Naive thymus-derived CD4-positive, alpha-beta T cell (primary cell): ENCODE data around the gene SOX6. TPM values are rescaled to one million over a fixed set of nuclear protein-coding genes. Genes with fewer than 3 reads are reported as not detected.

Source experiments
- ATAC-seq: fragments of 150-1000 bp; cut with Tn5 transposase; 2 replicates; pipeline ENCODE4 v1.10.0; 2021; ENCODE audit warnings: mild to moderate bottlenecking, moderate library complexity
- CTCF ChIA-PET: fragments of 350-600 bp; sonication (Branson Sonifier 250); formaldehyde crosslinking; loops from one replicate; lab custom pipeline; 2021; ENCODE audit warnings: antibody characterized with exemption; lab: Charles Lee
- POLR2A ChIA-PET: fragments of 350-600 bp; sonication (Branson Sonifier 250); formaldehyde crosslinking; loops from one replicate; lab custom pipeline; 2021; ENCODE audit warnings: antibody characterized with exemption, inconsistent platforms; lab: Charles Lee
- DNase-seq, 9 donors: peaks; one replicate each; pipeline versions ENCODE4 v3.0.0 to v3.0.0-alpha.2; 2020 to 2022; ENCODE audit warnings: mixed read lengths in 1 of 9
- H3K27ac ChIP-seq: one replicate; pipeline ENCODE4 v1.7.0; 2013; ENCODE audit warnings: mild to moderate bottlenecking, low read depth, low read length, moderate library complexity
- H3K27me3 ChIP-seq, 2 donors: one replicate each; pipeline ENCODE4 v1.7.0; 2013; ENCODE audit warnings: low read length in 2 of 2, mild to moderate bottlenecking in 2 of 2, moderate library complexity in 2 of 2; ENCODE audit not compliant: control insufficient read depth in 2 of 2, insufficient read depth in 2 of 2
- H3K36me3 ChIP-seq, 3 experiments: 1 replicate in 2 of 3; 2 replicates in 1 of 3; pipeline ENCODE4 v1.7.0; 2013; ENCODE audit warnings: low read length in 3 of 3, mild to moderate bottlenecking in 3 of 3, moderate library complexity in 1 of 3; ENCODE audit not compliant: insufficient read depth in 3 of 3, control insufficient read depth in 2 of 3
- H3K4me1 ChIP-seq, 2 donors: one replicate each; pipeline ENCODE4 v1.7.0; 2013; ENCODE audit warnings: low read length in 2 of 2, mild to moderate bottlenecking in 2 of 2, moderate library complexity in 1 of 2; ENCODE audit not compliant: control insufficient read depth in 2 of 2, insufficient read depth in 2 of 2
- H3K4me3 ChIP-seq: 2 replicates; pipeline ENCODE4 v1.7.0; 2013; ENCODE audit warnings: mild to moderate bottlenecking, low read length
- H3K9me3 ChIP-seq, 3 experiments: 1 replicate in 2 of 3; 2 replicates in 1 of 3; pipeline ENCODE4 v1.7.0; 2013; ENCODE audit warnings: low read length in 3 of 3; ENCODE audit not compliant: control insufficient read depth in 2 of 3
- H3K27ac Mint-ChIP-seq, 9 donors: one replicate each; pipeline ENCODE4 v1.8.0; 2020 to 2022; ENCODE audit warnings: mixed read lengths in 9 of 9, mild to moderate bottlenecking in 8 of 9, moderate library complexity in 5 of 9, inconsistent platforms in 2 of 9
- H3K27me3 Mint-ChIP-seq, 5 donors: one replicate each; pipeline ENCODE4 v1.8.0; 2021 to 2022; ENCODE audit warnings: mixed read lengths in 5 of 5, mild to moderate bottlenecking in 1 of 5
- H3K36me3 Mint-ChIP-seq, 5 donors: one replicate each; pipeline ENCODE4 v1.8.0; 2020 to 2022; ENCODE audit warnings: mixed read lengths in 5 of 5, mild to moderate bottlenecking in 3 of 5, inconsistent platforms in 1 of 5
- H3K4me1 Mint-ChIP-seq, 7 donors: one replicate each; pipeline ENCODE4 v1.8.0; 2020 to 2022; ENCODE audit warnings: mixed read lengths in 7 of 7, mild to moderate bottlenecking in 3 of 7, inconsistent platforms in 1 of 7
- H3K4me3 Mint-ChIP-seq, 10 donors: one replicate each; pipeline ENCODE4 v1.8.0; 2020 to 2022; ENCODE audit warnings: mild to moderate bottlenecking in 10 of 10, mixed read lengths in 10 of 10, moderate library complexity in 6 of 10, inconsistent platforms in 2 of 10
- H3K9me3 Mint-ChIP-seq, 11 donors: one replicate each; pipeline ENCODE4 v1.8.0; 2020 to 2022; ENCODE audit warnings: mixed read lengths in 11 of 11, mild to moderate bottlenecking in 4 of 11, inconsistent platforms in 1 of 11, moderate library complexity in 1 of 11
- intact Hi-C, 2 donors: fragments of 100-400 bp; cut with micrococcal nuclease; formaldehyde crosslinking; loops; one replicate each; pipeline ENCODE4 v1.15.1; 2023
- polyA plus RNA-seq, 2 donors: library from polyadenylated mRNA; unstranded; fragments of 300-500 nt; fragmentation: Illumina TruSeq; gene quantifications; one replicate each; pipeline ENCODE4 v1.2.3, GENCODE V29; 2021
- total RNA-seq, 6 experiments: library from RNA in 5 of 6; stranded (reverse) in 5 of 6; gene quantifications; 1 replicate in 5 of 6; 2 replicates in 1 of 6; pipeline ENCODE4 v1.2.3 and lab custom pipeline; 2021 to 2026

The SOX6 gene
- total and polyA plus RNA-seq, 7 experiments from 2014 or later, result 0.51 TPM; not detected in 6

DNA sequence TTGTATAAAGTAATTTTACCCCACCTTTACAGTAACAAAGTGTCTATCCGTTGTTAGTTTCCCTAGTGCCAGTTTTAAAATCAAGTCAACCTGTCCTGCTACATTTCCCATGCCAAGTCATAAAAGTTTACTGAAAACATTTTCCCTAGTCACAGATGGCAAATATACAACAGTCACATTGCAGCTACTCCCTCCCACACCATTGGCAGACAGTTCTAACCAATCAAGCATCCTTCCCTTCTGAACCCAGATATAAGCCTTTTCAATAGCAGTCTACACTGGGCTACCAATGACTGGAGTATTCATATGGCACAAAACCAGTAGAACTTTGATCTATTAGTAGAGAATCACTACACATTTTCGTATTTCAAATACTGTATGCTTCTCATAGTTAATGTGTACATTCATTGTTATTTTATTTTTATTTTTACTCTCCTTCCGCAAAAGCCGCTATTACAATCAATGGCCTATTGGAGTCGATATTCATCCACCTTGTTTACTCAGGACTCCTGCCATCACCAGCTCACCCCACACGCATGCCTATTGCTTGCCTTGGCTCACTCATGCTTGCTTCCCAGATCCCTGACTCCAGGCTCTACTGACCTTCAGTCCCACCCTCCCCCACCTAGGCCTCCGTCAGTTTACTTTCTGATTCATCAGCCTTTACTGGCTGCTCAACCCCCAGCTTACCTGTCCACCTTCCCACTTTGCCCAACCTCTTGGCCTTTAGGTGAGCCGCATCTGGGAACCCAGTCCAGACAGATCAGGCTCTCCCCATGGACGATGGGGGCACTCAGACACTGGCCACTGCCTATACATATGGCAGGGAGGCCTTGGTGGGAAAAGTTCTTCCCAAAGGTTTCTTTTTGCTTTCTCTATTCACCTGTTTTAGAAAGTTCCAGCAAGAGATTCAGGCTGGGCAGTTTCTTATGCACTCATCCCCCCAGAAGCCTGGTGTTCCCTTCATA, 408.4 kb downstream of the SOX6 start:
- no peak overlapping the region for H3K4me3 Mint-ChIP-seq
- intact Hi-C loops, result no loop called here
- no peaks in the 10 kb centered on the region for H3K4me1 Mint-ChIP-seq
- H3K9me3 Mint-ChIP-seq, result peaks cover 5 to 20% (median 13%) of the 10 kb centered on the region in 11 donors
- Histone ChIP-seq H3K9me3 (no peaks in the 10 kb centered on the region), H3K27me3 (peaks cover 0 to 7% of the 10 kb centered on the region in 2 donors), H3K36me3 (no peaks in the 10 kb centered on the region), H3K4me3 (no peak overlapping the region), H3K4me1 (no peaks in the 10 kb centered on the region), H3K27ac (no peak overlapping the region)
- peaks cover 0 to 5% (median 4%) of the 10 kb centered on the region in 5 donors for H3K27me3 Mint-ChIP-seq
- POLR2A ChIA-PET, result no interaction called here
- H3K36me3 Mint-ChIP-seq, result no peaks in the 10 kb centered on the region
- CTCF ChIA-PET, result no interaction called here
- no peak overlapping the region for H3K27ac Mint-ChIP-seq
- ATAC-seq (no peak), DNase-seq (no peak)

DNA sequence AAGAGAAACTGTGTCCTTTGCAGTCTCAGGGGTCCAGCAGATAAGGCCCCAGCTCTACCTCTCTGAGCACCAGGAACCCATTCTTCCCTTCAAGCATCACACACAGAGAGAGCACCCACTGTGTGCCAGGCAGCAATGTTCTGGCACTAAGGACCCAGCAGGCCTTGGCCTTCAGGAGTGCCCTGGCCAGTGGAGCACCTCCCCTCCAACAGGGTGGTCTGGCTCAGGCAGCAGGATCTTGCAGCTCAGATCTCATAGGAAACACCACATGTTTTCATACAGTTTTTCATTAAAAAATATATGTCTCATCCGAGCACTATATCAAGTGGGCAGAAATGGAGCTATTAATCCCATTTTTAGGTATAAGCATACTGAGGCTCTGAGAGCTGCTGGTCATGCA, 410.6 kb downstream of the SOX6 start:
- intact Hi-C loops, result no loop called here
- POLR2A ChIA-PET, result no interaction called here
- ATAC-seq, result no peak
- H3K9me3 ChIP-seq, result no peaks in the 10 kb centered on the region
- peaks cover 5 to 24% (median 13%) of the 10 kb centered on the region in 11 donors for H3K9me3 Mint-ChIP-seq
- H3K4me3 ChIP-seq, result no peak overlapping the region
- H3K27me3 ChIP-seq, result peaks cover 0 to 4% of the 10 kb centered on the region in 2 donors
- no peaks in the 10 kb centered on the region for H3K36me3 Mint-ChIP-seq
- no peak overlapping the region for H3K4me3 Mint-ChIP-seq
- H3K27me3 Mint-ChIP-seq, result peaks cover 0 to 10% (median 5%) of the 10 kb centered on the region in 5 donors
- CTCF ChIA-PET, result no interaction called here
- no peak overlapping the region for H3K27ac ChIP-seq
- no peaks in the 10 kb centered on the region for H3K36me3 ChIP-seq
- H3K4me1 ChIP-seq, result no peaks in the 10 kb centered on the region
- no peak for DNase-seq
- H3K4me1 Mint-ChIP-seq, result no peaks in the 10 kb centered on the region
- H3K27ac Mint-ChIP-seq, result no peak overlapping the region

DNA sequence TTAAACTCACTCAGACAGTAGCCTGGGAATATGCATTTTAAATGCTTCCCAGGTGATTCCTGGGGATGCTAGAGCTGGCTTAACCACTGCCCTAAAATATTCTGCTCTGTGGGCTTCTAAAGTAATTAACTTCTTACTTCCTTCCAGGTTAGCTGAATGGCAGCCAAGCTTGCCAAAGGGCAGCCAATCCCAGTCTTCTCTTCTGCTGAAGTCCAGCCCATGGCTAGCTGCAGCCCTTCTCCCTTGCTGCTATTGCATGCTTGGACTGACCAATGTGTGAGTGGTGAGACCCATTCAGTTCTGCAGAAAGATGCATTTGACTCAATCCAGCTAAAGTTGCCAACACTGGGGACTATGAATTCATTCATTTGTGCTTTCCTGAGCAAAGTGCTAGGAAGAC, 411.9 kb downstream of the SOX6 start:
- no peak for ATAC-seq
- Mint-ChIP-seq H3K27me3 (peaks cover 0 to 20% (median 5%) of the 10 kb centered on the region in 5 donors), H3K36me3 (no peaks in the 10 kb centered on the region), H3K9me3 (peaks cover 3 to 24% (median 14%) of the 10 kb centered on the region in 11 donors), H3K27ac (no peak overlapping the region), H3K4me1 (no peaks in the 10 kb centered on the region), H3K4me3 (no peak overlapping the region)
- Histone ChIP-seq H3K27ac (no peak overlapping the region), H3K27me3 (peaks cover 0 to 2% of the 10 kb centered on the region in 2 donors), H3K4me3 (no peak overlapping the region), H3K9me3 (no peaks in the 10 kb centered on the region), H3K36me3 (no peaks in the 10 kb centered on the region), H3K4me1 (no peaks in the 10 kb centered on the region)
- DNase-seq, result no peak
- CTCF ChIA-PET, result no interaction called here
- intact Hi-C loops, result loop anchor here in 1 of 2 donors (5.0 kb wide), 1 partner anchor 668 kb away; no protein-coding TSS in a partner anchor
- POLR2A ChIA-PET, result no interaction called here

DNA sequence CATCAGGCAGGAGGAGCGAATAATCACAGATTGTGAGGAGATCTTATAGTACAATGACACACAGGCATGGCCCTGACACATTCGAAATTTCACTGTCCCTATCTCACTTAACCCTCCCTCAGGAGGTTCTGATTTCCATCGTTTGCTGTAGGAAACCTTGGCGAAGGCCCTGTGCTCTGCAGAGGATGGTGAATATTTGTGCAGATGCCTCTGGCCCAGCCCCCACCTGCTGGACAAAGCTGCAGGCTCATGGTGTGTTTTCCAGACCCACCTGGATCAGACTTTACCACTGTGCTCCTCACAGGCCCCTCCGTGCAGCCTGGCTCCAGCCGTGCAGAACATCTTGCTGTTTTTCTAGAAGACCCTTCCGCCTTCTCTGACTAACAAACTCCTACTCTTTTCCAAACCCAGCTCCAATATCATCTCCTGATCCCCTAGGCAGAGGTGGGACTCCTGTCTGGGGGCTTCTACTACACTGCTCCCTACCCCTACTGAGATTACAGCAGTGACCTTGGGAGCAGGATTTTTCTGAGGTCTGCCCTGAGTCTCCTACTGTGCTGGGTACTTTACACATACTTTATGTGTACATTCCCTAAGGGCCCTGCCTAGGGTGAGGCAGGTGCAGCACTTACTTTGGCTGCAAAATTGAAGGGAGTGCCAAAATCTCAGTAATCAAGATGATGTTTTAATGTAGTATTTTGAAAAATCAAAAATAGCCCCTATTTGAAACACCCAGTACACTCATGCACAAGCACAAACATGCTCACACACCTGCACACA, 412.7 kb downstream of the SOX6 start:
- CTCF ChIA-PET, result no interaction called here
- POLR2A ChIA-PET, result no interaction called here

DNA sequence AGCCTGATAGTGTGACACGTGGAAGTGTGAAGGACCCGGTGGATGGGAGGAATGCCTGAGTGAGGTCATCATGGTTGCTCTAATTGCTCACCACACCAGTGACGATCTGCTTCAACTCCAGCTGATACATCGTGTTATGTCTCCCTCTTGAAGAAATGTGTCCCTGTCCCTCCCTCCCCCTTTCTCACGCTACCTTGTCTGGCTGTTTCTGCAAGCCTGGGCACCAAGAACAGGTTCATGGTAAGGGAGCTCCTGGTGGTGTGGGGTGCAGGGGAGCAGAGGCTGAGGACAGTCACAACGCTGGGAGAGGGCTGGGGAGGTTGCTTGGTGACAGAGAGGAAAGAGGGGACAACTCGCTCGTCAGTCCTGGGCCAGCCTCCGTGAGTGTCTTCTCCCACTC, 413.4 kb downstream of the SOX6 start:
- POLR2A ChIA-PET, result no interaction called here
- Histone ChIP-seq H3K9me3 (no peaks in the 10 kb centered on the region), H3K27ac (no peak overlapping the region), H3K4me1 (no peaks in the 10 kb centered on the region), H3K36me3 (no peaks in the 10 kb centered on the region), H3K27me3 (peaks cover 0 to 2% of the 10 kb centered on the region in 2 donors), H3K4me3 (no peak overlapping the region)
- no peak for ATAC-seq
- DNase-seq, result no peak
- CTCF ChIA-PET, result no interaction called here
- Mint-ChIP-seq H3K27me3 (peaks cover 0 to 24% (median 5%) of the 10 kb centered on the region in 5 donors), H3K4me1 (no peaks in the 10 kb centered on the region), H3K4me3 (no peak overlapping the region), H3K27ac (no peak overlapping the region), H3K9me3 (peaks cover 1 to 18% (median 13%) of the 10 kb centered on the region in 11 donors), H3K36me3 (no peaks in the 10 kb centered on the region)
- intact Hi-C loops, result loop anchor here in 1 of 2 donors (5.0 kb wide), 1 partner anchor 669 kb away; no protein-coding TSS in a partner anchor

More for the DNA sequence above, 412.7 kb downstream of the SOX6 start:
- Mint-ChIP-seq H3K9me3 (peaks cover 2 to 23% (median 13%) of the 10 kb centered on the region in 11 donors), H3K27me3 (peaks cover 0 to 24% (median 5%) of the 10 kb centered on the region in 5 donors), H3K4me1 (no peaks in the 10 kb centered on the region), H3K4me3 (no peak overlapping the region), H3K27ac (no peak overlapping the region), H3K36me3 (no peaks in the 10 kb centered on the region)
- H3K27me3 ChIP-seq, result peaks cover 0 to 2% of the 10 kb centered on the region in 2 donors
- intact Hi-C loops, result loop anchor here in 1 of 2 donors (5.0 kb wide), 1 partner anchor 669 kb away; no protein-coding TSS in a partner anchor
- ATAC-seq (no peak), DNase-seq (no peak)
- no peak overlapping the region for H3K27ac ChIP-seq
- H3K36me3 ChIP-seq, result no peaks in the 10 kb centered on the region
- H3K4me3 ChIP-seq, result no peak overlapping the region
- H3K9me3 ChIP-seq, result no peaks in the 10 kb centered on the region
- no peaks in the 10 kb centered on the region for H3K4me1 ChIP-seq

DNA sequence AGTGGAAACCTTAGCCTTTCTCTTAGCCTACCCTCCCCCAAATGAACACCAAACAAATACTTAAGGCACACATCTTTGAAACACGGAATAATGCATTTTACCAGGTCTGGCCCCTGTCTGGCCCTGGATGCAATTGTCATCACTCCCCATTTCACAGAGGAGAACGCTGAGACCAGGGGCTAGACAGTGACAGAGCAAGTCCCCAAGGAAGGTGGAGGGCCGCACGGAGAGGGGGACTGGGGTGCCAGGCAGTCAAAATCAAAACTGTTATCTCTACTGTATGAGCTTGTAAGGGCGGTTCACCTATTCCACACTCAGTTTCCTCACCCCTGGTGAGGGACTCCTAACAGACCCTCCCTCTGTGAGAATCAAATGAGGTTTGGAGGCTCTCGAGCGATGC, 414.2 kb downstream of the SOX6 start:
- Histone ChIP-seq H3K9me3 (no peaks in the 10 kb centered on the region), H3K27ac (no peak overlapping the region), H3K27me3 (peaks cover 0 to 2% of the 10 kb centered on the region in 2 donors), H3K4me3 (no peak overlapping the region), H3K36me3 (no peaks in the 10 kb centered on the region), H3K4me1 (no peaks in the 10 kb centered on the region)
- peaks cover 0 to 14% (median 6%) of the 10 kb centered on the region in 11 donors for H3K9me3 Mint-ChIP-seq
- H3K27me3 Mint-ChIP-seq, result peaks cover 0 to 24% (median 5%) of the 10 kb centered on the region in 5 donors
- H3K36me3 Mint-ChIP-seq, result no peaks in the 10 kb centered on the region
- ChIA-PET POLR2A (no interaction called here), CTCF (no interaction called here)
- intact Hi-C loops, result loop anchor here in 1 of 2 donors (5.0 kb wide), 1 partner anchor 670 kb away; no protein-coding TSS in a partner anchor
- no peaks in the 10 kb centered on the region for H3K4me1 Mint-ChIP-seq
- H3K4me3 Mint-ChIP-seq, result no peak overlapping the region
- no peak for DNase-seq
- H3K27ac Mint-ChIP-seq, result no peak overlapping the region
- no peak for ATAC-seq
